SU-DHL-6 (cell line): ENCODE data around the gene SDCCAG8.
A peak's percentile ranks its signal among the peaks of the same experiment; 100 is the strongest.

ENCODE experiments used
- H2AFZ ChIP-seq: fragments of 200-600 bp; sonication (generic); 2 replicates; pipeline ENCODE4 v1.6.1; 2014; ENCODE audit warnings: low read depth, mild to moderate bottlenecking, moderate library complexity, mixed read lengths, antibody characterized with exemption, low read length; ENCODE audit not compliant: severe bottlenecking
- H3F3A ChIP-seq: fragments of 200-600 bp; shearing (Covaris generic); 2 replicates; pipeline ENCODE4 v1.6.0; 2016; ENCODE audit warnings: antibody characterized with exemption, mild to moderate bottlenecking; ENCODE audit not compliant: insufficient read depth
- H3K27ac ChIP-seq: fragments of 200-600 bp; sonication (generic); 2 replicates; pipeline ENCODE4 v1.5.1; 2016; ENCODE audit warnings: low read depth, mild to moderate bottlenecking, low read length, moderate library complexity, mixed read lengths
- H3K27me3 ChIP-seq: fragments of 200-600 bp; sonication (generic), shearing (Covaris generic); 2 replicates; pipeline ENCODE4 v1.6.0; 2014; ENCODE audit warnings: mild to moderate bottlenecking, low read length
- H3K36me3 ChIP-seq: fragments of 200-600 bp; sonication (generic); 2 replicates; pipeline ENCODE4 v1.6.1; 2014; ENCODE audit warnings: mild to moderate bottlenecking, low read length, mixed read lengths
- H3K4me2 ChIP-seq: fragments of 300-600, 200-600 bp; shearing (Covaris generic), sonication (generic); 2 replicates; pipeline ENCODE4 v1.6.0; 2014; ENCODE audit warnings: low read length, low read depth, mild to moderate bottlenecking; ENCODE audit not compliant: poor library complexity, severe bottlenecking
- H3K4me3 ChIP-seq: fragments of 200-600 bp; sonication (generic); 2 replicates; pipeline ENCODE4 v1.5.1; 2014; ENCODE audit warnings: antibody characterized with exemption, low read length, mild to moderate bottlenecking, mixed read lengths; ENCODE audit not compliant: insufficient read depth, poor library complexity, severe bottlenecking
- H3K79me2 ChIP-seq: fragments of 200-600 bp; sonication (generic); 2 replicates; pipeline ENCODE4 v1.6.1; 2014; ENCODE audit warnings: mild to moderate bottlenecking, low read length, moderate library complexity; ENCODE audit not compliant: insufficient read depth
- H3K9ac ChIP-seq: fragments of 200-600 bp; sonication (generic); 2 replicates; pipeline ENCODE4 v1.7.0; 2014; ENCODE audit warnings: mild to moderate bottlenecking, low read length
- H3K9me2 ChIP-seq: fragments of 200-600 bp; sonication (generic); replicated peaks from 2 replicates; pipeline ENCODE4 v1.6.1; 2014; ENCODE audit warnings: low read length; ENCODE audit not compliant: insufficient read depth
- H3K9me3 ChIP-seq: fragments of 200-600 bp; sonication (generic); 2 replicates; pipeline ENCODE4 v1.6.1; 2014; ENCODE audit warnings: low read length, mixed read lengths; ENCODE audit not compliant: insufficient read depth
- H4K20me1 ChIP-seq: fragments of 200-600 bp; sonication (generic); 2 replicates; pipeline ENCODE4 v1.6.1; 2014; ENCODE audit warnings: low read depth, mild to moderate bottlenecking, antibody characterized with exemption, low read length, moderate library complexity, mixed read lengths
- CTCF ChIP-seq: fragments of 200-600 bp; sonication (generic); IDR thresholded peaks from one replicate; pipeline ENCODE4 v1.5.1; 2017; ENCODE audit warnings: antibody characterized with exemption, mild to moderate bottlenecking, low read length, moderate library complexity; ENCODE audit not compliant: insufficient read depth, poor library complexity, severe bottlenecking
- EZH2phosphoT487 ChIP-seq: fragments of 200-600 bp; sonication (generic), shearing (Covaris generic); conservative IDR thresholded peaks from 2 replicates; pipeline ENCODE4 v1.6.1; 2018; ENCODE audit warnings: mild to moderate bottlenecking, antibody characterized with exemption, low read length, moderate library complexity, mixed read lengths

The SDCCAG8 gene

GRCh38 chr1:243341074-243341473 lies 85.2 kb downstream of the SDCCAG8 start:
- TF ChIP-seq EZH2phosphoT487 (no peak), CTCF (no peak)
- H3K9me3 ChIP-seq, result no peaks in the 10 kb centered on the region
- peaks cover 6% of the 10 kb centered on the region; the same call in 1 of the 2 replicates for H3K36me3 ChIP-seq
- H3K9me2 ChIP-seq, result no peaks in the 10 kb centered on the region
- H2AFZ ChIP-seq, result no peak overlapping the region
- no peak overlapping the region for H3K4me3 ChIP-seq
- H3K27ac ChIP-seq, result no peak overlapping the region
- H4K20me1 ChIP-seq, result no peaks in the 10 kb centered on the region
- H3K27me3 ChIP-seq, result no peaks in the 10 kb centered on the region
- no peak overlapping the region for H3K4me2 ChIP-seq
- H3F3A ChIP-seq, result peaks cover 8% of the 10 kb centered on the region; the same call in 1 of the 2 replicates
- H3K79me2 ChIP-seq, result no peaks in the 10 kb centered on the region
- no peak overlapping the region for H3K9ac ChIP-seq

DNA sequence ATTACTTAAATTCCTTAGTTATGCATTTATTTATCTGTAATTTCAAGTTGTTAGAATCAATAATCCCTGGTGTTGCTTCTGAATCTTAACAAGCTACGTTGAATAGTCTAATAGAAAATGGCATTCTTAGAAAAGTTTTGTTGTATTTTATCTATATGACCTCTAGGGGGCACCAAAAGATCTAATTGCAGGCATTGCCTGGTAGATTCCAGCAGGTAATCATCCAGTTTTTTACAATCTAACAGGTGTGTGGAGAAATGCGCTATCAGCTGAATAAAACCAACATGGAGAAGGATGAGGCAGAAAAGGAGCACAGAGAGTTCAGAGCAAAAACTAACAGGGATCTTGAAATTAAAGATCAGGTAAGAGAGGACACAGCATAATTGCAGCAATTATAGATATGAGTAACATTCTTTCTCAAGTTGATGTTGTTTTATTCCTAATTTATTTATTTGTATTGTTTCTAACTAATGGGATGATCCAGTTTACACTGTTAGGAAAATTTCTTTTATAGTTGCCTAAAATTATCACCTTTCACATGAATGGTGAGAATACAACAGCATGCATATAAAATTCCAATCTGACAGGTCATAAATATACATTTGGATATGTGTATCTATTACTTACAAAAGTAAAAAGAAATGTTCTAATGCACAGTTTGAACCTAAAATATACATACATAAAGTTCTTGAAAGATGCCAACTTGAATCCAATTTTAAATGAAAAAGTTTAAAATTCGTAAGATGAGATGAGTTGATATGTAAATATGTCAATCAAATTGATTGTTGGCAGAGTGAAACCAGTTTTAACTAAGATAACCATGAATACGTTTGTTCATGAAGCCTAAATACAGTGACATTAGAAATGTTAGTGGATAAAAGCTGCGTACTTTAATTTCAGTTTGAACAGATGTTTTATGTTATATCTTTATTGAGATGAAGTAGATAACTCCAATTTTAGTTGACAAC lies 88.4 kb downstream of the SDCCAG8 start:
- no peaks in the 10 kb centered on the region for H3K27me3 ChIP-seq
- no peaks in the 10 kb centered on the region for H3K9me3 ChIP-seq
- H4K20me1 ChIP-seq, result no peaks in the 10 kb centered on the region
- H3K27ac ChIP-seq, result no peak overlapping the region
- H3F3A ChIP-seq, result peaks cover 8% of the 10 kb centered on the region; the same call in 1 of the 2 replicates
- H2AFZ ChIP-seq, result no peak overlapping the region
- H3K4me3 ChIP-seq, result no peak overlapping the region
- H3K4me2 ChIP-seq, result no peak overlapping the region
- no peak overlapping the region for H3K9ac ChIP-seq
- peaks cover 6% of the 10 kb centered on the region; the same call in 1 of the 2 replicates for H3K36me3 ChIP-seq
- no peaks in the 10 kb centered on the region for H3K9me2 ChIP-seq
- no peaks in the 10 kb centered on the region for H3K79me2 ChIP-seq
- peak; percentile 49 for TF ChIP-seq CTCF
- TF ChIP-seq EZH2phosphoT487, result no peak

DNA sequence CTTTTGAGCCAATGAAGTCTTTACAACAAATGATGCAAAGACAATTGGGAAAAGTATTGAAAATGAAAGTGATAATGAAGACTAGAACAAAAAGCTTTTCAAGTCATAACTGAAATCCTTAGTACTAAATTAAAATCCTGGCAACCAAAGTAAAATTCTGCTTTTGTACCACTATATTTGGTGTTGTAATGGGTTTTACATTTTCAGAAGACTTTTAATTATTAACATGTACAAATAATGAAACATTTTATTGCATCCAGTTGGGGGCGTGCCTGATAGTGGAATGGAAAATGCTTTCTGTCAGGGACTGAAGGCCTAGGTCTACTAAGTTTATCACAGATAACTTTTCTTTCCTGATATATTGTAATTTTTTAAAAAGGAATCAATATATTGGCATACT lies 89.4 kb downstream of the SDCCAG8 start:
- Histone ChIP-seq H2AFZ (no peak overlapping the region), H4K20me1 (no peaks in the 10 kb centered on the region), H3K4me2 (no peak overlapping the region), H3K9me2 (no peaks in the 10 kb centered on the region), H3K27ac (no peak overlapping the region), H3K9me3 (no peaks in the 10 kb centered on the region), H3K36me3 (peaks cover 6% of the 10 kb centered on the region; the same call in 1 of the 2 replicates), H3K27me3 (no peaks in the 10 kb centered on the region), H3F3A (peaks cover 8% of the 10 kb centered on the region; the same call in 1 of the 2 replicates), H3K4me3 (no peak overlapping the region), H3K9ac (no peak overlapping the region), H3K79me2 (no peaks in the 10 kb centered on the region)
- no peak for TF ChIP-seq CTCF
- TF ChIP-seq EZH2phosphoT487, result no peak
